ENCODE measurements around the gene SCN4A.
"Not testable (repeated sequence)": the region's sequence is repeated elsewhere in the genome, so short reads cannot be mapped to it uniquely, and the experiment has no call there.

- TF ChIP-seq PHF20 (CRISPR knock-in tag; IDR thresholded peaks at IDR 0.05); SUZ12 (IDR thresholded peaks at IDR 0.05; ENCODE audit: low read depth, low read length); GATA4 (IDR thresholded peaks at IDR 0.05; ENCODE audit: borderline replicate concordance, low read depth); ZNF207 (IDR thresholded peaks at IDR 0.05; ENCODE audit: borderline replicate concordance); ZFY (CRISPR knock-in tag; IDR thresholded peaks at IDR 0.05); CHD2 (IDR thresholded peaks at IDR 0.05; ENCODE audit: low read depth, low read length); CTCF (CRISPR knock-in tag; IDR thresholded peaks at IDR 0.05): not testable (repeated sequence)
Measured at GRCh38 chr17:63901971-63902370, 70.7 kb downstream of the SCN4A start.

Data from HepG2 (cell line).